ENCODE data around the gene GBX1. TPM values are rescaled to one million over a fixed set of nuclear protein-coding genes. Genes with fewer than 3 reads are reported as not detected.

The GBX1 gene
- total RNA-seq, 1 experiment from 2014 or later: not detected

GRCh38 chr7:151135525-151135845 lies 32.0 kb downstream of the GBX1 start:
- Histone ChIP-seq H3K56ac (ENCODE audit: insufficient read length, low read depth, low read length) (no peak overlapping the region), H4K8ac (replicated peaks; ENCODE audit: insufficient read length, low read depth, low read length) (no peak overlapping the region), H3K9me3 (ENCODE audit: control insufficient read depth, low read depth, low read length) (no peaks in the 10 kb centered on the region), H2BK20ac (ENCODE audit: low read depth, low read length, poor library complexity, severe bottlenecking) (no peak overlapping the region), H4K91ac (ENCODE audit: insufficient read length, low read depth, low read length) (no peak overlapping the region), H4K20me1 (ENCODE audit: control insufficient read depth, insufficient read depth, insufficient read length) (no peaks in the 10 kb centered on the region), H2AK5ac (ENCODE audit: insufficient read length, low read length) (no peak overlapping the region), H3K14ac (ENCODE audit: insufficient read depth, low read length) (no peak overlapping the region), H2BK120ac (ENCODE audit: low read depth, low read length, poor library complexity, severe bottlenecking) (no peak overlapping the region), H3K79me1 (ENCODE audit: insufficient read depth, low read depth, low read length, poor library complexity, severe bottlenecking) (no peaks in the 10 kb centered on the region), H4K5ac (ENCODE audit: insufficient read length, low read depth, low read length) (no peak overlapping the region), H3K23me2 (ENCODE audit: insufficient read length, low read depth, low read length, poor library complexity, severe bottlenecking) (no peaks in the 10 kb centered on the region), H2BK5ac (ENCODE audit: insufficient read length, low read length) (no peak overlapping the region), H3K4me1 (ENCODE audit: insufficient read depth, low read length) (no peaks in the 10 kb centered on the region; the same call in 1 of the 2 replicates), H3K4ac (ENCODE audit: low read depth, low read length) (no peak overlapping the region), H3K9ac (ENCODE audit: extremely low read depth, insufficient read length, low read length) (no peak overlapping the region), H3K18ac (ENCODE audit: insufficient read length, low read depth, low read length) (no peak overlapping the region), H2BK15ac (ENCODE audit: low read depth, low read length) (no peak overlapping the region), H3T11ph (ENCODE audit: low read length) (no peak overlapping the region), H3K23ac (ENCODE audit: insufficient read length, low read depth, low read length) (no peak overlapping the region), H2AFZ (ENCODE audit: low read length) (no peak overlapping the region), H3K79me2 (ENCODE audit: insufficient read depth, low read length) (no peaks in the 10 kb centered on the region), H3K27ac (ENCODE audit: insufficient read length, low read depth, low read length) (no peak overlapping the region), H3K4me2 (ENCODE audit: insufficient read depth, insufficient read length, low read length) (no peak overlapping the region), H3K27me3 (ENCODE audit: insufficient read depth, low read length) (no peaks in the 10 kb centered on the region), H2BK12ac (ENCODE audit: insufficient read length, low read depth, low read length) (no peak overlapping the region)
- Mint-ChIP-seq H3K9me3 (no peaks in the 10 kb centered on the region; a peak in 2 of 5 replicates), H3K27ac (no peak overlapping the region; a peak in 1 of 7 replicates), H3K36me3 (ENCODE audit: insufficient read depth in 1 of 3, low read depth in 3 of 3) (peaks cover 13 to 52% (median 22%) of the 10 kb centered on the region in 3 experiments; a peak in 6 of 7 replicates), H3K4me1 (peaks cover 13 to 25% of the 10 kb centered on the region in 2 experiments), H3K27me3 (ENCODE audit: low read depth) (no peaks in the 10 kb centered on the region; the same call in 1 of the 2 replicates), H3K4me3 (no peak overlapping the region)
- no peak for DNase-seq
- no CpG with 5 or more reads among the region's 5 CpGs for WGBS (ENCODE audit: extremely low coverage, insufficient read length, low lambda C conversion rate)
- TF ChIP-seq CTCF (conservative IDR thresholded peaks at IDR 0.05): no peak
